GM12878 (cell line): ENCODE data around the gene HOXA2. TPM values are rescaled to one million over a fixed set of nuclear protein-coding genes. Genes with fewer than 3 reads are reported as not detected.

Experiments used
- IKZF1 ChIP-seq: fragments of 450-650 bp; conservative IDR thresholded peaks from 2 replicates; pipeline ENCODE4 v1.6.1; 2017; ENCODE audit warnings: antibody characterized with exemption, mild to moderate bottlenecking
- PKNOX1 ChIP-seq: fragments of 450-650 bp; IDR thresholded peaks from 2 replicates; pipeline ENCODE4 v1.6.1; 2016; ENCODE audit warnings: mild to moderate bottlenecking
- POLR2AphosphoS2 ChIP-seq: IDR thresholded peaks from 2 replicates; pipeline ENCODE4 v1.6.1; 2011; ENCODE audit warnings: low read depth, mild to moderate bottlenecking, low read length, improper control_type of control experiment, moderate library complexity
- SREBF1 ChIP-seq: IDR thresholded peaks from 2 replicates; pipeline ENCODE4 v1.6.1; 2012; ENCODE audit warnings: mild to moderate bottlenecking, low read length
- SREBF2 ChIP-seq: IDR thresholded peaks from 2 replicates; pipeline ENCODE4 v1.6.1; 2012; ENCODE audit warnings: mild to moderate bottlenecking, low read length
- polyA plus RNA-seq, 11 experiments: library from polyadenylated mRNA; depleted of rRNA in 4 of 11; unstranded in 6 of 11; stranded (reverse) in 5 of 11; fragments of >200 nt; fragmentation: Nextera tagmentation in 4 of 11; fragmentation: Illumina TruSeq in 1 of 11; extraction: Ambion mirVana in 4 of 11; extraction: Trizol in 1 of 11; gene quantifications; 1 replicate in 1 of 11; 2 replicates in 10 of 11; pipeline versions ENCODE4 v1.2.1 to v1.2.3, GENCODE V29; 2011 to 2016; ENCODE audit warnings: inconsistent platforms in 2 of 11, missing spikeins in 2 of 11, low read depth in 1 of 11
- total RNA-seq, 4 experiments: library from RNA; depleted of rRNA in 3 of 4; stranded (reverse); fragments of >200 nt in 3 of 4; fragmentation: Illumina TruSeq in 1 of 4; extraction: Trizol in 1 of 4; gene quantifications; 2 replicates each; pipeline versions ENCODE4 v1.2.1 to v1.2.3, GENCODE V29; 2013 to 2021
- TF ChIP-seq, protein P1 (sequence below): IDR thresholded peaks from 2 replicates; pipeline ENCODE4 v1.6.1; 2012; ENCODE audit warnings: improper control_type of control experiment, low read depth, low read length; ENCODE audit not compliant: insufficient replicate concordance

The HOXA2 gene
- total and polyA plus RNA-seq, 10 of the 15 experiments (the other 5 are each of a cell fraction or from before 2014, with no cell fraction given): not detected

GRCh38 chr7:27140126-27140857 is 37.8 kb upstream of the HOXA2 start (continued):
- TF ChIP-seq, protein P1, sequence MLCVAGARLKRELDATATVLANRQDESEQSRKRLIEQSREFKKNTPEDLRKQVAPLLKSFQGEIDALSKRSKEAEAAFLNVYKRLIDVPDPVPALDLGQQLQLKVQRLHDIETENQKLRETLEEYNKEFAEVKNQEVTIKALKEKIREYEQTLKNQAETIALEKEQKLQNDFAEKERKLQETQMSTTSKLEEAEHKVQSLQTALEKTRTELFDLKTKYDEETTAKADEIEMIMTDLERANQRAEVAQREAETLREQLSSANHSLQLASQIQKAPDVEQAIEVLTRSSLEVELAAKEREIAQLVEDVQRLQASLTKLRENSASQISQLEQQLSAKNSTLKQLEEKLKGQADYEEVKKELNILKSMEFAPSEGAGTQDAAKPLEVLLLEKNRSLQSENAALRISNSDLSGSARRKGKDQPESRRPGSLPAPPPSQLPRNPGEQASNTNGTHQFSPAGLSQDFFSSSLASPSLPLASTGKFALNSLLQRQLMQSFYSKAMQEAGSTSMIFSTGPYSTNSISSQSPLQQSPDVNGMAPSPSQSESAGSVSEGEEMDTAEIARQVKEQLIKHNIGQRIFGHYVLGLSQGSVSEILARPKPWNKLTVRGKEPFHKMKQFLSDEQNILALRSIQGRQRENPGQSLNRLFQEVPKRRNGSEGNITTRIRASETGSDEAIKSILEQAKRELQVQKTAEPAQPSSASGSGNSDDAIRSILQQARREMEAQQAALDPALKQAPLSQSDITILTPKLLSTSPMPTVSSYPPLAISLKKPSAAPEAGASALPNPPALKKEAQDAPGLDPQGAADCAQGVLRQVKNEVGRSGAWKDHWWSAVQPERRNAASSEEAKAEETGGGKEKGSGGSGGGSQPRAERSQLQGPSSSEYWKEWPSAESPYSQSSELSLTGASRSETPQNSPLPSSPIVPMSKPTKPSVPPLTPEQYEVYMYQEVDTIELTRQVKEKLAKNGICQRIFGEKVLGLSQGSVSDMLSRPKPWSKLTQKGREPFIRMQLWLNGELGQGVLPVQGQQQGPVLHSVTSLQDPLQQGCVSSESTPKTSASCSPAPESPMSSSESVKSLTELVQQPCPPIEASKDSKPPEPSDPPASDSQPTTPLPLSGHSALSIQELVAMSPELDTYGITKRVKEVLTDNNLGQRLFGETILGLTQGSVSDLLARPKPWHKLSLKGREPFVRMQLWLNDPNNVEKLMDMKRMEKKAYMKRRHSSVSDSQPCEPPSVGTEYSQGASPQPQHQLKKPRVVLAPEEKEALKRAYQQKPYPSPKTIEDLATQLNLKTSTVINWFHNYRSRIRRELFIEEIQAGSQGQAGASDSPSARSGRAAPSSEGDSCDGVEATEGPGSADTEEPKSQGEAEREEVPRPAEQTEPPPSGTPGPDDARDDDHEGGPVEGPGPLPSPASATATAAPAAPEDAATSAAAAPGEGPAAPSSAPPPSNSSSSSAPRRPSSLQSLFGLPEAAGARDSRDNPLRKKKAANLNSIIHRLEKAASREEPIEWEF: no peak
- TF ChIP-seq IKZF1 (no peak), SREBF2 (no peak), POLR2AphosphoS2 (no peak), SREBF1 (no peak), PKNOX1 (no peak)
